Measurements from ENCODE around the gene NUP42. TPM values are rescaled to one million over a fixed set of nuclear protein-coding genes. Genes with fewer than 3 reads are reported as not detected.

Gene NUP42
- total RNA-seq, 1 experiment from 2014 or later, result 40.8 TPM

- TF ChIP-seq ELF4 (CRISPR knock-in tag; IDR thresholded peaks at IDR 0.05; ENCODE audit: low read depth) (no peak), TCF7 (CRISPR knock-in tag; IDR thresholded peaks at IDR 0.05; ENCODE audit: low read depth) (no peak), AR (CRISPR knock-in tag; IDR thresholded peaks at IDR 0.05) (no peak)
Measured at GRCh38 chr7:23184291-23184690, 2.4 kb downstream of the NUP42 start (continued).

GRCh38 chr7:23184709-23185359 lies 3.0 kb downstream of the NUP42 start:
- ChIA-PET CTCF (interaction anchor here (0.6 to 1.3 kb wide), 4 partner anchors 9 to 88 kb away, joined by 3 to 10 read pairs (median 4); no protein-coding TSS in a partner anchor), POLR2A (interaction anchor here (1.4 kb wide), 1 partner anchor 9 kb away, joined by 4 read pairs; no protein-coding TSS in a partner anchor)
- H3K4me1 Mint-ChIP-seq, result peaks cover 15% of the 10 kb centered on the region
- H3K4me3 Mint-ChIP-seq, result no peak overlapping the region
- no peak overlapping the region for H3K27ac Mint-ChIP-seq
- DNase-seq (ENCODE audit: low spot score) (no peak), ATAC-seq (no peak)
- peaks cover 33% of the 10 kb centered on the region for H3K36me3 Mint-ChIP-seq
- no peaks in the 10 kb centered on the region for H3K27me3 Mint-ChIP-seq (ENCODE audit: low read depth)
- no peaks in the 10 kb centered on the region for H3K9me3 Mint-ChIP-seq
- TF ChIP-seq STAT6 (CRISPR knock-in tag; conservative IDR thresholded peaks at IDR 0.05; ENCODE audit: low read depth) (no peak), ELF4 (CRISPR knock-in tag; IDR thresholded peaks at IDR 0.05; ENCODE audit: low read depth) (no peak), MXD4 (CRISPR knock-in tag; IDR thresholded peaks at IDR 0.05; ENCODE audit: borderline replicate concordance) (no peak), ZNF532 (CRISPR knock-in tag; IDR thresholded peaks at IDR 0.05; ENCODE audit: borderline replicate concordance) (no peak), ATF1 (CRISPR knock-in tag; IDR thresholded peaks at IDR 0.05) (no peak), IRF2 (CRISPR knock-in tag; IDR thresholded peaks at IDR 0.05; ENCODE audit: borderline replicate concordance, low read depth) (no peak), NFYB (CRISPR knock-in tag; conservative IDR thresholded peaks at IDR 0.05; ENCODE audit: low read depth) (no peak), ZNF219 (CRISPR knock-in tag; IDR thresholded peaks at IDR 0.05; ENCODE audit: borderline replicate concordance) (no peak), ZNF232 (CRISPR knock-in tag; IDR thresholded peaks at IDR 0.05) (no peak), ATF3 (CRISPR knock-in tag; conservative IDR thresholded peaks at IDR 0.05) (no peak), ZNF512 (CRISPR knock-in tag; IDR thresholded peaks at IDR 0.05; ENCODE audit: borderline replicate concordance) (no peak), ETV6 (CRISPR knock-in tag; IDR thresholded peaks at IDR 0.05) (no peak), NR1H2 (CRISPR knock-in tag; IDR thresholded peaks at IDR 0.05) (no peak), ZNF263 (CRISPR knock-in tag; IDR thresholded peaks at IDR 0.05; ENCODE audit: low read depth) (no peak), ZNF396 (CRISPR knock-in tag; IDR thresholded peaks at IDR 0.05; ENCODE audit: borderline replicate concordance) (no peak), CBFB (CRISPR knock-in tag; IDR thresholded peaks at IDR 0.05; ENCODE audit: low read depth) (no peak), SP1 (CRISPR knock-in tag; conservative IDR thresholded peaks at IDR 0.05) (no peak), OVOL2 (CRISPR knock-in tag; IDR thresholded peaks at IDR 0.05; ENCODE audit: borderline replicate concordance) (no peak), MYBL2 (CRISPR knock-in tag; IDR thresholded peaks at IDR 0.05) (no peak), NFATC4 (CRISPR knock-in tag; IDR thresholded peaks at IDR 0.05) (no peak)
